PC-9 (cell line): Measurements from ENCODE around the gene MRPL58.

Experiments
- EZH2 ChIP-seq: fragments of 200-600 bp; sonication (generic); IDR thresholded peaks from 2 replicates; pipeline ENCODE4 v1.8.0; 2017; ENCODE audit warnings: antibody characterized with exemption, low read depth
- TF ChIP-seq, protein P1 (sequence below): fragments of 200-600 bp; sonication (generic); conservative IDR thresholded peaks from 2 replicates; pipeline ENCODE4 v1.6.1; 2017; ENCODE audit warnings: mixed run types, antibody characterized with exemption, mild to moderate bottlenecking, moderate library complexity

GRCh38 chr17:75033346-75034235 lies 21.1 kb downstream of the MRPL58 start:
- TF ChIP-seq, protein P1, sequence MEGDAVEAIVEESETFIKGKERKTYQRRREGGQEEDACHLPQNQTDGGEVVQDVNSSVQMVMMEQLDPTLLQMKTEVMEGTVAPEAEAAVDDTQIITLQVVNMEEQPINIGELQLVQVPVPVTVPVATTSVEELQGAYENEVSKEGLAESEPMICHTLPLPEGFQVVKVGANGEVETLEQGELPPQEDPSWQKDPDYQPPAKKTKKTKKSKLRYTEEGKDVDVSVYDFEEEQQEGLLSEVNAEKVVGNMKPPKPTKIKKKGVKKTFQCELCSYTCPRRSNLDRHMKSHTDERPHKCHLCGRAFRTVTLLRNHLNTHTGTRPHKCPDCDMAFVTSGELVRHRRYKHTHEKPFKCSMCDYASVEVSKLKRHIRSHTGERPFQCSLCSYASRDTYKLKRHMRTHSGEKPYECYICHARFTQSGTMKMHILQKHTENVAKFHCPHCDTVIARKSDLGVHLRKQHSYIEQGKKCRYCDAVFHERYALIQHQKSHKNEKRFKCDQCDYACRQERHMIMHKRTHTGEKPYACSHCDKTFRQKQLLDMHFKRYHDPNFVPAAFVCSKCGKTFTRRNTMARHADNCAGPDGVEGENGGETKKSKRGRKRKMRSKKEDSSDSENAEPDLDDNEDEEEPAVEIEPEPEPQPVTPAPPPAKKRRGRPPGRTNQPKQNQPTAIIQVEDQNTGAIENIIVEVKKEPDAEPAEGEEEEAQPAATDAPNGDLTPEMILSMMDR = no peak
- TF ChIP-seq EZH2 = no peak
